K562 treated with DMSO at 1 percent for 4 hours (cell line): ENCODE results near the gene BLOC1S5. TPM values are rescaled to one million over a fixed set of nuclear protein-coding genes. Genes with fewer than 3 reads are reported as not detected.

Source experiments
- total RNA-seq: library from RNA; unstranded; fragments of 300-600 nt; gene quantifications from 2 replicates; pipeline ENCODE4 v1.2.3, GENCODE V29; 2022; ENCODE audit not compliant: insufficient read depth

The BLOC1S5 gene, protein sequence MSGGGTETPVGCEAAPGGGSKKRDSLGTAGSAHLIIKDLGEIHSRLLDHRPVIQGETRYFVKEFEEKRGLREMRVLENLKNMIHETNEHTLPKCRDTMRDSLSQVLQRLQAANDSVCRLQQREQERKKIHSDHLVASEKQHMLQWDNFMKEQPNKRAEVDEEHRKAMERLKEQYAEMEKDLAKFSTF
- total RNA-seq = 8.4 and 16.1 TPM in 2 replicates

DNA sequence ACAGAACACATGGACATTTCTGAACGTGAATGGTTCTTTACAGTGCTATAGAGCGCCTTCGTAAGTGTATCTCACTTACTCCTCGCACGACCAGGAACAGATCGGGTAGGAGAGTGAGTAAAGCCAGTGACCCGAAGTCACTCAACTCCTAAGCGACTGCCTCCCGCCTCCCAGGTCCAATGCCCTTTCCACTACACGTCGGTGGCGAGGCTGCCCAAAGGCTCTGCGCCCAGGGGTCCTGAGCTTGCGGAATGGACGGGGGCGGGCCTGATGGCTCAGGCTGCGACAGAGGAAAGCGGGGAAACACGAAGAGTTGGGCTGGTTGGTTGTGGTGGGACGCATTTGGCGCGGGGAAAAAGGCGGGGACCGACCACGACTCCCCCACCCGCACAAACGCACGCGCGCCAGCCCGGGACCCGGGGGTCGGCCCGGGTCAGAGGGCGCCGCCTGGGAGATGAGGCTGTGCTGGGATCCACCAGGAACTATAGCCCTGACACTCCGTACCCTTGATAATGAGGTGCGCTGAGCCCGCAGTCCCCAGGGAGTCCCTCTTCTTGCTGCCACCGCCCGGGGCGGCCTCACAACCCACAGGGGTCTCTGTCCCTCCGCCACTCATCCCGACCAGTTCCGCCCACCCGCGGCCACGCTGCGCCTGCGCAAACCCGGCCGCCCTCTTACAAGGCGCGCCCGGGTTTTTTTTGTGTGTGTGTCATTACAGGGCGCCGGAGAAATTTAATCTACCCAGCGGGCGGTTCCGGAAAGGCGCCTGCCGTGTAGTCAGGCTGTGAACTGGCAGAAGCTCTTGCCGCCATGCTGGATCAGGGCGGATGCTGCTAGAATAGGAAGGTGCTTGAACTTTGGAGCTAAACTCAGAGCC is at the start of gene BLOC1S5:
Gene BLOC1S5 (minus strand): TSS at position 629 of the 877 bp plus-strand sequence. CDS start 13 bp downstream, at position 616.

DNA sequence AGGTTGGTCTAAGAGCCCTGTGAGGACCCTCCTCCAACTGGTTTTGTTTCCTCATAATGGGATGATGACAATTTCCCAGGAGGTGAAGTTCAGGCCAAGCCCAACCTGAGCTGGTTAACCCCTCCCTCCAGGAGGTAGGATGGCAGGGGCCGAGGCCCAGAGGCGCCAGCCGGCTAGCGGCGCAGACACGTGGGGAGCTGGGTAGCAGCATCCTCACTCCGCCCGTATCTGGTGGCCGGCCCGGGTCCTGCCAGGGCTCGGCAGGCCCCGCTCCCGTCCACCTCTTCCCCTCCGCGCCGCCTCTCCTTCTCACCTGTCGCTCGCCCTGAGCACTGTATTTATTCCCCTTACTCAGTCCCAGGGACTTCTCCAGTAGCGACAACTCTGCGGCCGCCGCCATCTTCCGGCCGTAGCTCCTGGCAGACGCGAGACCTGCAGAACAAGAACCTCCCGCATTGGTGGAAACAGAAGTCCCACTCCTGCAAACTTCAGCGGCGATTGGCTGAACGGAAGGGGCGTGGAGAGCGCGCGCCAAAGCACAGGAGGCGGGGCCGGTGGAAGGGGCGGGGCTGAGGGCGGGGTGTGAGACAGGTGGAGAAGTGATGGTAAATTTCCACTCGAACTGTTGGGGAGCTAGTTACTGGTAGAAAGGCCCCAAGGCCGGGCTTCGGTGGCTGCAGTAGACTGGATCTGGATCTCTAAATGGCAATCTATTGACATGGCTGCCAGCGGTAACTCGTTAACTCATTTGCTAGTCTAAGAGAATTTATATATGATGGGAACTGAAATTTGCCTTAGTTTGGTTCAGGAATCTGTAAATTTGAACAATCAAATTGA is 38.2 kb upstream of the BLOC1S5 start, which contains the start of gene EEF1E1:
Gene EEF1E1 (minus strand): TSS at position 427 of the 837 bp plus-strand sequence. CDS start 27 bp downstream, at position 400.

Other genes starting within 250 kb of the BLOC1S5 start
- gene TXNDC5, start 153.6 kb downstream of the BLOC1S5 start, total RNA-seq = 114 and 119 TPM in 2 replicates
- gene EEF1E1, start 38.2 kb upstream of the BLOC1S5 start, total RNA-seq = 89.8 and 107 TPM in 2 replicates